22Rv1 (cell line): ENCODE results near the gene PPP1R12B.

Source experiments
- H3K27ac ChIP-seq: fragments of 450-650 bp; 2 replicates; pipeline ENCODE4 v1.5.1; 2017
- ZFX ChIP-seq: fragments of 450-650 bp; IDR thresholded peaks from 2 replicates; pipeline ENCODE4 v1.6.1; 2017; ENCODE audit warnings: antibody characterized with exemption, borderline replicate concordance
- TF ChIP-seq, protein P1 (sequence below): fragments of 450-650 bp; IDR thresholded peaks from 2 replicates; pipeline ENCODE4 v1.5.1; 2017; ENCODE audit warnings: mild to moderate bottlenecking

Gene PPP1R12B

DNA sequence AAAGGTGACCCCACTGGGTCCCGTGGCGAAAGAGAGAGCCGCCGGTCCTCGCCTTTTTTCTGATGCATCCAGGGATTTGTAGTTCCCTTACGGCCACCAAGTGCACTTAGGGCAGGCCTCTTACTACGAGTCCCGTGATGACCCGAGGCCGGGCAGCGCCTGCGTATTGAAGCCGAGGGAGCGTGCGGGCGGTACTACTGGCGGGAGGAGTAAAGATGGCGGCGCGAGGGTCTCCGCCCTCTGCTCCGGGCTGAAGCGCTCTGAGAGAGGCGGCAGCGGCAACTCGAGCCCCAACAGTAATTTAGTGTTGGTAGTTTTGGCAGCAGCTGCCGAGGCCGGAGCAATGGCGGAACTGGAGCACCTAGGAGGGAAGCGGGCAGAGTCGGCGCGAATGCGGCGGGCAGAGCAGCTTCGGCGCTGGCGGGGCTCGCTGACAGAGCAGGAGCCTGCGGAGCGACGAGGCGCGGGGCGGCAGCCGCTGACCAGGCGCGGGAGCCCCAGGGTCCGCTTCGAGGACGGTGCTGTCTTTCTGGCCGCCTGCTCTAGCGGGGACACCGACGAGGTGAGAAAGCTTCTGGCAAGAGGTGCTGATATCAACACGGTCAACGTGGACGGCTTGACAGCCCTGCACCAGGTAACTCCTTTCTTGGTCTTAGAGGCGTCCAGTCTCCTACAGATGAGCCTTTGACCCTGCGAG lies at the start of gene PPP1R12B:
Gene PPP1R12B, plus strand, starts transcription at position 191 of the 697 bp plus-strand sequence. Its CDS starts 153 bp downstream, at position 344.
- H3K27ac ChIP-seq: peak within 1 kb of the TSS; percentile 75
- TF ChIP-seq, protein P1, sequence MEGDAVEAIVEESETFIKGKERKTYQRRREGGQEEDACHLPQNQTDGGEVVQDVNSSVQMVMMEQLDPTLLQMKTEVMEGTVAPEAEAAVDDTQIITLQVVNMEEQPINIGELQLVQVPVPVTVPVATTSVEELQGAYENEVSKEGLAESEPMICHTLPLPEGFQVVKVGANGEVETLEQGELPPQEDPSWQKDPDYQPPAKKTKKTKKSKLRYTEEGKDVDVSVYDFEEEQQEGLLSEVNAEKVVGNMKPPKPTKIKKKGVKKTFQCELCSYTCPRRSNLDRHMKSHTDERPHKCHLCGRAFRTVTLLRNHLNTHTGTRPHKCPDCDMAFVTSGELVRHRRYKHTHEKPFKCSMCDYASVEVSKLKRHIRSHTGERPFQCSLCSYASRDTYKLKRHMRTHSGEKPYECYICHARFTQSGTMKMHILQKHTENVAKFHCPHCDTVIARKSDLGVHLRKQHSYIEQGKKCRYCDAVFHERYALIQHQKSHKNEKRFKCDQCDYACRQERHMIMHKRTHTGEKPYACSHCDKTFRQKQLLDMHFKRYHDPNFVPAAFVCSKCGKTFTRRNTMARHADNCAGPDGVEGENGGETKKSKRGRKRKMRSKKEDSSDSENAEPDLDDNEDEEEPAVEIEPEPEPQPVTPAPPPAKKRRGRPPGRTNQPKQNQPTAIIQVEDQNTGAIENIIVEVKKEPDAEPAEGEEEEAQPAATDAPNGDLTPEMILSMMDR: no peak
- TF ChIP-seq ZFX: no peak

DNA sequence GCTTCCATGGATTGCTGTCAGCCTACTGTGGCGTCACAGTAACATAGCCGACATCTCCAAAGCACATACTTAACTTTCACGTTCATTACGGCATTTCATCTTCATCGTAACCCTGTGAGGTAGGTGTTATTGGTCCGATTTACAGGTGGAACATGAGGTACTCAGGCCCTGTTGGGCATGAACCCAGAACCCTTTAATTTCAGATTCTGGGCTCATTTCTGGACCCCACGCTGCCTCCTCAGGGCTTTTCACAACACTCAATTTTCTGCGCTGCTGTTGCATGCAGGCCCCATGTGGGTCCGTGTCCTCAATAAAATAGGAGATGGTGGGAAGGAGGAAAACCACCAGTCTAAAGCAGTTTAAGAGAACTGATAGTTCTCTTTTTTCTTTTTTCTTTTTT lies 46.3 kb upstream of the PPP1R12B start:
- no peak overlapping the region for H3K27ac ChIP-seq
- TF ChIP-seq, protein P1: no peak
- no peak for TF ChIP-seq ZFX

DNA sequence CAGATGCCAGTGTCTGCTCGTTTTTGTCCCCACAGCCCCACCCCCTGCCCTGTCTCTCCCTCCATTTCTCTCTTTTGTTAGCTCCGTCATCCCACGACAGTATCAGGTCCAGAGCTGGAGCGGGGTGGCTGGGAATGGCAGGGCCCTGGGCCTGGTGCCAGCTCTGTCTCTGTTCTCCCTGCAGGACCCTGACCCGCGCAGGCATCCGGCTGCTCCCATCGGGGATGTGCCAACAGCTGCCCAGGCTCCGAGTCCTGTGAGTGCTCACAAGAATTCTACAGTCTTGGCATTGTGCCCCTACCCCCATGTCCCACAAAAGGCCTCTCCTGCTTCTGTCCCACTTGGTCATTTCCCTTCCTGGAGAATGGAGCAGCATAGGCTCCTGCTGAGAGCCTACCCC lies 44.1 kb upstream of the PPP1R12B start:
- TF ChIP-seq, protein P1: no peak
- no peak for TF ChIP-seq ZFX
- H3K27ac ChIP-seq: no peak overlapping the region

DNA sequence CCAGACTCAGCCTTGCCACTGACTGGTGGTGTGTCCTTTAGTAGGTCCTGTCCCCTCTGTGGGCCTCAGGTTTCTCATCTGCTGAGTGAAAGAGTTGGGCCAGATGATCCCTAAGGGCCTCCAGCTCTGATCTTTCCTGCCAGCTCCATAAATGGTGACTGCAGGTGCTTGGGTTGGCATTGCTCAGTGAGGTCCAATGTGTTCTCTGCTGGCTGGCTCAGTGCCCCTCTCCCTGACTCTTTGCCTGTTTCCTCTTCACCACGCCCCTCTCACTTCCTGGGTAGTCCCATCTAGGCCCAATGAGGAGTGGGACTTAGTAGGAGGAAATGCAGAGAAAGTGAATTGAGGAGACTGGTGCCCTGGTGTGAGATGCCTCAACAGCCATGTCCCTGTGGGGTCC lies 43.3 kb upstream of the PPP1R12B start:
- TF ChIP-seq ZFX: no peak
- TF ChIP-seq, protein P1: no peak

GRCh38 chr1:202306535-202307345 lies 41.8 kb upstream of the PPP1R12B start:
- H3K27ac ChIP-seq: no peak overlapping the region
- no peak for TF ChIP-seq ZFX
- TF ChIP-seq, protein P1: no peak

More for the DNA sequence above, 43.3 kb upstream of the PPP1R12B start:
- H3K27ac ChIP-seq: no peak overlapping the region

GRCh38 chr1:202310071-202310725 lies 38.3 kb upstream of the PPP1R12B start:
- TF ChIP-seq ZFX: no peak
- TF ChIP-seq, protein P1: no peak
- H3K27ac ChIP-seq: no peak overlapping the region

- no peak for TF ChIP-seq ZFX
- TF ChIP-seq, protein P1: no peak
- no peak overlapping the region for H3K27ac ChIP-seq
These were observed 37.8 kb upstream of the PPP1R12B start for GRCh38 chr1:202310746-202311145.
